ENCODE results near the gene UNC13D. TPM values are rescaled to one million over a fixed set of nuclear protein-coding genes. Genes with fewer than 3 reads are reported as not detected.

Gene UNC13D
- total and polyA plus RNA-seq, 12 donors, result 3.0 to 20.7 (median 8.5) TPM

DNA sequence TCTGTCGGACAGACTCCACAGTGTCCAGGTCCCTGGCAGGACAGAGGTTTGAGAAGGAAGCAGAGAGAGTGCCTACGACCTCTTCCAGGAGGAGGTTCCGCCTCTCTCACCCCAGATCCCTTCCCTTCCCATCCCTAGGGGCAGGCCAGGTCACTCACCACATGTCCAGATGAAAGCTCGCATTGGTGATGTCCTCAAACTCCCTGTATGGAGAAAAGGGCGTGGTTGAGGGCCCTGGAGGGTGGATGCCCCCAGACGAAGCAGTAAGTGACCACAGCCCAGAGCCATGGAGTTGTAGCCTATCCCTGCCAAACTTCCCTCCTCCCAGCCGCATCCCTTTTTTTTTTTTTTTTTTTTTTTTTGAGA, 3.4 kb downstream of the UNC13D start:
- intact Hi-C loops (cut with DNase I), result no loop called here
- ATAC-seq, result no peak

DNA sequence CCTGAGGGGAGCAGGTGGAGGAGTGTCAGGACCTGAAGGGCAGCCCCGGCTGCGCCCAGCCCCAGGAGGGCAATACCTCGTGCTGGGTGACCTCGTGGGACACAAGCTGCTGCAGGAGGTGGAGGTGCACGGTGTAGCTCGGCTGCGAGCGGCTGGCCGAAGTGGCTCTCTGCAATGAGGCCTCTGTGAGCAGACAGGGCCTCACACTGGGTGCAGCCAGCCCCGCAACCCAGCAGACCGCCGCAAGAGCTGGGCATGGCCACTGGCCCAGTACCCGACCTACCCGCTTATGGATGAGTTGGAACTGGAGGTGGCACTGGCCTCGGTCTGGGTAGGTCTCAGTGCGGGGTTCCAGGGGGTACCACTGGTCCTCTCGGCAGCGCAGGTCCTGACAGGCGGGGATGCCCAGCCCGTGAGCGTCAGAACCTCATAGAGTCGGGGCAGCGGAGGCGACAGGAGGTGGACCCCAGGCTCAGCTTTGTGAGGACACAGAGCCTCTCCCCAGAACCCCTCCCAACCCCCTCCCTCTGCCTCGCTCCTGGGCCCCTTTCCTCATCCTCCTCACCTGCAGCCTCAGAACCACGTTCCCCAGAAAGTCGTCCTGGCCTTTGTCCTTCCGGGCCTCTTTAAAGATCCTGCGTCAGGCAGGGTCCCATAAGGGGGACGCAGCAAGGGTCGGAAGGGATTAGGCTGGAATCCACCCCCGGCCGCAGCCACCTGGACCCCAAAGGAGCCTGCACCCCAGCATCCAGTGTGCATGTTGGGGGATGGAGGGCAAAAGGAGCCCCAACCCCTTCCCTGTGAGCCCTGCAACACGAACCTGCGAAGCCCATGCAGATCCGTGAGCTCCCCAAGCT, 4.0 kb downstream of the UNC13D start:
- ATAC-seq, result no peak
- no peaks in the 10 kb centered on the region for H3K9me3 ChIP-seq
- 94% methylated on average over 36 of the region's 36 CpGs for WGBS, 2 donors
- TF ChIP-seq, protein P1, sequence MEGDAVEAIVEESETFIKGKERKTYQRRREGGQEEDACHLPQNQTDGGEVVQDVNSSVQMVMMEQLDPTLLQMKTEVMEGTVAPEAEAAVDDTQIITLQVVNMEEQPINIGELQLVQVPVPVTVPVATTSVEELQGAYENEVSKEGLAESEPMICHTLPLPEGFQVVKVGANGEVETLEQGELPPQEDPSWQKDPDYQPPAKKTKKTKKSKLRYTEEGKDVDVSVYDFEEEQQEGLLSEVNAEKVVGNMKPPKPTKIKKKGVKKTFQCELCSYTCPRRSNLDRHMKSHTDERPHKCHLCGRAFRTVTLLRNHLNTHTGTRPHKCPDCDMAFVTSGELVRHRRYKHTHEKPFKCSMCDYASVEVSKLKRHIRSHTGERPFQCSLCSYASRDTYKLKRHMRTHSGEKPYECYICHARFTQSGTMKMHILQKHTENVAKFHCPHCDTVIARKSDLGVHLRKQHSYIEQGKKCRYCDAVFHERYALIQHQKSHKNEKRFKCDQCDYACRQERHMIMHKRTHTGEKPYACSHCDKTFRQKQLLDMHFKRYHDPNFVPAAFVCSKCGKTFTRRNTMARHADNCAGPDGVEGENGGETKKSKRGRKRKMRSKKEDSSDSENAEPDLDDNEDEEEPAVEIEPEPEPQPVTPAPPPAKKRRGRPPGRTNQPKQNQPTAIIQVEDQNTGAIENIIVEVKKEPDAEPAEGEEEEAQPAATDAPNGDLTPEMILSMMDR (IDR thresholded peaks at IDR 0.05), result no peak
- H3K4me1 ChIP-seq, result peaks cover 8 to 30% (median 16%) of the 10 kb centered on the region in 9 donors
- H3K4me3 ChIP-seq, result no peak overlapping the region
- no peaks in the 10 kb centered on the region for H3K27me3 ChIP-seq
- H3K27ac ChIP-seq, result no peak overlapping the region
- DNase-seq, result no peak
- H3K36me3 ChIP-seq, result peaks cover 0 to 54% (median 0%) of the 10 kb centered on the region in 9 donors
- intact Hi-C loops (cut with DNase I), result no loop called here

More for the DNA sequence above, 3.4 kb downstream of the UNC13D start:
- Histone ChIP-seq H3K27ac (no peak overlapping the region), H3K4me1 (peaks cover 13 to 36% (median 23%) of the 10 kb centered on the region in 9 donors), H3K4me3 (no peak overlapping the region), H3K36me3 (peaks cover 0 to 53% (median 1%) of the 10 kb centered on the region in 9 donors), H3K9me3 (no peaks in the 10 kb centered on the region), H3K27me3 (no peaks in the 10 kb centered on the region)
- TF ChIP-seq, protein P1 (IDR thresholded peaks at IDR 0.05), result no peak
- no peak for DNase-seq
- WGBS, 2 donors, result 73% methylated on average over 7 of the region's 7 CpGs

DNA sequence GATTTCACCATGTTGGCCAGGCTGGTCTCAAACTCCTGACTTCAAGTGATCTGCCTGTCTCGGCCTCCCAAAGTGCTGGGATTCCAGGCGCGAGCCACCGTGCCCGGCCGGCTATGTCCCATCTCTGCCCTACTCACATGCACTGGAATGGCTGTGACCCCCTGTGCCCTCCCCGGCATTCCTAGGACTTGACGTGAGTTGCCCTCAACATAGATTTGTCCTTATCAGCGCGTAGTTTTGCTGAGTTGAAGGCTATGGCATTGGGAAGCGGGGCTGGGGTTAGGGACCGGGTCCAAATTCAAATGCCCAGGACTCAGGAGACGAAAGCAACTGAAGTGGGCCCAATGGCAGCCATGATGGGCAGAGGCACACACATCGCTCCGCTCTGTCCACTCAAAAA, 5.8 kb downstream of the UNC13D start:
- H3K4me3 ChIP-seq, result no peak overlapping the region
- H3K27me3 ChIP-seq, result no peaks in the 10 kb centered on the region
- peak in 5 of 8 donors; percentile 4 to 61 (median 35) for ATAC-seq
- no peak for DNase-seq
- H3K4me1 ChIP-seq, result peaks cover 0 to 29% (median 9%) of the 10 kb centered on the region in 9 donors
- 59 to 68% methylated on average over 15 of the region's 15 CpGs for WGBS, 2 donors
- no peak overlapping the region for H3K27ac ChIP-seq
- H3K36me3 ChIP-seq, result peaks cover 0 to 71% (median 0%) of the 10 kb centered on the region in 9 donors
- TF ChIP-seq, protein P1 (IDR thresholded peaks at IDR 0.05), result no peak
- intact Hi-C loops (cut with DNase I), result no loop called here
- H3K9me3 ChIP-seq, result no peaks in the 10 kb centered on the region

DNA sequence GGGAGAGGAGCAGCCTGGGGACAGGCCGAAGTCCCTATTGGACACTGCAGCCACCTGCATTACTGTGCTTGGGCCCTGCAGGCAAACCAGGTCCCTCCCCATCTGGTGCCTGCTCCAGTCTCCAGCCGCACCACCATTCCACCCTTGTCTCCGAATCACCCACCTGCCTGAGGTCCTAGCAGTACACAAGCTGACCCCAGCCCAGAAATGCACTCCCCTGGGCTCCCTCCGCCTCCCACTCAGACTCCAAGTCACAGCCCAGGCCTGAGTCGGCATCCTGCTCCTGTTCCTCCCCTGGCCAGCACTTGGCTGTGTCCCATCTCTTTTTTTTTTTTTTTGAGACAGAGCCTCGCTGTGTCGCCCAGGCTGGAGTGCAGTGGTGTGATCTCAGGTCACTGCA, 6.3 kb downstream of the UNC13D start:
- 41 to 53% methylated on average over 7 of the region's 7 CpGs for WGBS, 2 donors
- intact Hi-C loops (cut with DNase I), result no loop called here
- TF ChIP-seq, protein P1 (IDR thresholded peaks at IDR 0.05), result no peak
- peaks cover 0 to 76% (median 0%) of the 10 kb centered on the region in 9 donors for H3K36me3 ChIP-seq
- peaks cover 0 to 30% (median 14%) of the 10 kb centered on the region in 9 donors for H3K4me1 ChIP-seq
- ATAC-seq, result peak in 3 of 8 donors; percentile 2 to 48 (median 32)
- no peaks in the 10 kb centered on the region for H3K9me3 ChIP-seq
- H3K27me3 ChIP-seq, result no peaks in the 10 kb centered on the region
- no peak for DNase-seq
- H3K4me3 ChIP-seq, result no peak overlapping the region
- no peak overlapping the region for H3K27ac ChIP-seq
